Measurements from ENCODE around the gene CEBPB.

CEBPB gene

GRCh38 chr20:50224052-50224451 is 33.4 kb downstream of the CEBPB start:
- H3K79me2 ChIP-seq (ENCODE audit: low read length), result no peaks in the 10 kb centered on the region
- no peak overlapping the region for H2AFZ ChIP-seq (ENCODE audit: low read length)
- H3K4me3 ChIP-seq (ENCODE audit: low read length), result no peak overlapping the region
- H3K27ac ChIP-seq (ENCODE audit: low read length), result no peak overlapping the region
- H3K4me1 ChIP-seq (ENCODE audit: low read length), result no peaks in the 10 kb centered on the region
- H3F3A ChIP-seq (ENCODE audit: insufficient read depth, low read length), result no peaks in the 10 kb centered on the region
- H3K9me2 ChIP-seq (replicated peaks; ENCODE audit: insufficient read depth, low read length), result no peaks in the 10 kb centered on the region
- H4K20me1 ChIP-seq (ENCODE audit: insufficient read depth, low read length), result no peaks in the 10 kb centered on the region
- H3K4me2 ChIP-seq (ENCODE audit: low read depth, low read length), result no peak overlapping the region
- no peak overlapping the region for H3K9ac ChIP-seq (ENCODE audit: low read length)
- no peaks in the 10 kb centered on the region for H3K36me3 ChIP-seq (replicated peaks; ENCODE audit: insufficient read depth, low read length)
- TF ChIP-seq EZH2 (optimal IDR thresholded peaks at IDR 0.05; ENCODE audit: low read depth, low read length), result no peak
- no peak for TF ChIP-seq EZH2phosphoT487 (IDR thresholded peaks at IDR 0.05; ENCODE audit: low read length)
- TF ChIP-seq CTCF (IDR thresholded peaks at IDR 0.05; ENCODE audit: low read length), result no peak
- no peaks in the 10 kb centered on the region for H3K9me3 ChIP-seq (replicated peaks; ENCODE audit: insufficient read depth, low read length)
- DNase-seq, result no peak
- peaks cover 32% of the 10 kb centered on the region; the same call in 1 of the 2 replicates for H3K27me3 ChIP-seq (replicated peaks; ENCODE audit: insufficient read depth, low read length)

GRCh38 chr20:50224531-50225255 is 34.1 kb downstream of the CEBPB start:
- Histone ChIP-seq H3F3A (ENCODE audit: insufficient read depth, low read length) (no peaks in the 10 kb centered on the region), H2AFZ (ENCODE audit: low read length) (no peak overlapping the region), H4K20me1 (ENCODE audit: insufficient read depth, low read length) (no peaks in the 10 kb centered on the region), H3K9me2 (replicated peaks; ENCODE audit: insufficient read depth, low read length) (no peaks in the 10 kb centered on the region), H3K79me2 (ENCODE audit: low read length) (no peaks in the 10 kb centered on the region), H3K4me1 (ENCODE audit: low read length) (no peaks in the 10 kb centered on the region), H3K4me2 (ENCODE audit: low read depth, low read length) (no peak overlapping the region), H3K9me3 (replicated peaks; ENCODE audit: insufficient read depth, low read length) (no peaks in the 10 kb centered on the region), H3K27ac (ENCODE audit: low read length) (no peak overlapping the region), H3K9ac (ENCODE audit: low read length) (no peak overlapping the region), H3K27me3 (replicated peaks; ENCODE audit: insufficient read depth, low read length) (peaks cover 33% of the 10 kb centered on the region; the same call in 1 of the 2 replicates), H3K36me3 (replicated peaks; ENCODE audit: insufficient read depth, low read length) (no peaks in the 10 kb centered on the region), H3K4me3 (ENCODE audit: low read length) (no peak overlapping the region)
- no peak for TF ChIP-seq EZH2phosphoT487 (IDR thresholded peaks at IDR 0.05; ENCODE audit: low read length)
- no peak for TF ChIP-seq EZH2 (optimal IDR thresholded peaks at IDR 0.05; ENCODE audit: low read depth, low read length)
- TF ChIP-seq CTCF (IDR thresholded peaks at IDR 0.05; ENCODE audit: low read length), result no peak
- DNase-seq, result no peak

GRCh38 chr20:50226093-50226974 is 35.7 kb downstream of the CEBPB start:
- H3K9ac ChIP-seq (ENCODE audit: low read length), result no peak overlapping the region
- H3K27me3 ChIP-seq (replicated peaks; ENCODE audit: insufficient read depth, low read length), result peaks cover 32% of the 10 kb centered on the region; the same call in 1 of the 2 replicates
- H3K27ac ChIP-seq (ENCODE audit: low read length), result no peak overlapping the region
- no peaks in the 10 kb centered on the region for H3K36me3 ChIP-seq (replicated peaks; ENCODE audit: insufficient read depth, low read length)
- H3K79me2 ChIP-seq (ENCODE audit: low read length), result no peaks in the 10 kb centered on the region
- TF ChIP-seq CTCF (IDR thresholded peaks at IDR 0.05; ENCODE audit: low read length) (no peak), EZH2 (optimal IDR thresholded peaks at IDR 0.05; ENCODE audit: low read depth, low read length) (no peak), EZH2phosphoT487 (IDR thresholded peaks at IDR 0.05; ENCODE audit: low read length) (no peak)
- H3K4me1 ChIP-seq (ENCODE audit: low read length), result no peaks in the 10 kb centered on the region
- no peaks in the 10 kb centered on the region for H3K9me3 ChIP-seq (replicated peaks; ENCODE audit: insufficient read depth, low read length)
- H2AFZ ChIP-seq (ENCODE audit: low read length), result no peak overlapping the region
- DNase-seq, result no peak
- H4K20me1 ChIP-seq (ENCODE audit: insufficient read depth, low read length), result no peaks in the 10 kb centered on the region
- no peak overlapping the region for H3K4me3 ChIP-seq (ENCODE audit: low read length)
- H3K9me2 ChIP-seq (replicated peaks; ENCODE audit: insufficient read depth, low read length), result no peaks in the 10 kb centered on the region
- no peaks in the 10 kb centered on the region for H3F3A ChIP-seq (ENCODE audit: insufficient read depth, low read length)
- no peak overlapping the region for H3K4me2 ChIP-seq (ENCODE audit: low read depth, low read length)
